HepG2 (cell line): ENCODE measurements around the gene TSACC. TPM values are rescaled to one million over a fixed set of nuclear protein-coding genes. Genes with fewer than 3 reads are reported as not detected.

Source experiments
- ATF7 ChIP-seq, 2 experiments: fragments of 450-650 bp in 1 of 2; sonication (generic) in 1 of 2; formaldehyde crosslinking in 1 of 2; IDR thresholded peaks; 2 replicates each; pipeline versions ENCODE4 v1.4.0 to v1.6.1; 2016 to 2020; ENCODE audit warnings: antibody characterized with exemption in 1 of 2, mild to moderate bottlenecking in 1 of 2, missing genetic modification reagents in 1 of 2
- FOXA3 ChIP-seq: IDR thresholded peaks from 2 replicates; pipeline ENCODE4 v1.6.1; 2016; ENCODE audit warnings: missing genetic modification reagents, missing compliant biosample characterization
- KDM4B ChIP-seq: sonication (generic); formaldehyde crosslinking; IDR thresholded peaks from 2 replicates; pipeline ENCODE4 v1.4.0; 2020; ENCODE audit warnings: missing genetic modification reagents
- PAF1 ChIP-seq: IDR thresholded peaks from 2 replicates; pipeline ENCODE4 v1.6.1; 2016; ENCODE audit warnings: missing genetic modification reagents, missing compliant biosample characterization
- PATZ1 ChIP-seq: sonication (generic); formaldehyde crosslinking; IDR thresholded peaks from 2 replicates; pipeline ENCODE4 v1.4.0; 2020; ENCODE audit warnings: missing genetic modification reagents
- POLR2A ChIP-seq, 2 experiments: IDR thresholded peaks; 2 replicates each; pipeline ENCODE4 v1.6.1; 2011; ENCODE audit warnings: low read depth in 2 of 2, low read length in 2 of 2, mild to moderate bottlenecking in 1 of 2, moderate library complexity in 1 of 2; ENCODE audit not compliant: insufficient read depth in 1 of 2
- RELA ChIP-seq: sonication (generic); formaldehyde crosslinking; IDR thresholded peaks from 2 replicates; pipeline ENCODE4 v1.4.0; 2020; ENCODE audit warnings: missing genetic modification reagents
- STAT6 ChIP-seq: sonication (generic); formaldehyde crosslinking; IDR thresholded peaks from 2 replicates; pipeline ENCODE4 v1.4.0; 2020; ENCODE audit warnings: missing genetic modification reagents, mild to moderate bottlenecking, borderline replicate concordance
- TEAD3 ChIP-seq: optimal IDR thresholded peaks from 2 replicates; pipeline ENCODE3; 2016; ENCODE audit warnings: borderline replicate concordance
- THAP7 ChIP-seq: sonication (generic); formaldehyde crosslinking; IDR thresholded peaks from 2 replicates; pipeline ENCODE4 v1.8.1; 2023; ENCODE audit warnings: mild to moderate bottlenecking, missing genetic modification reagents
- ZBTB25 ChIP-seq: IDR thresholded peaks from 2 replicates; pipeline ENCODE4 v1.6.1; 2018; ENCODE audit warnings: missing genetic modification reagents
- ZFP41 ChIP-seq: sonication (generic); formaldehyde crosslinking; IDR thresholded peaks from 2 replicates; pipeline ENCODE4 v1.4.0; 2020; ENCODE audit warnings: mild to moderate bottlenecking, missing genetic modification reagents, borderline replicate concordance
- ZNF101 ChIP-seq: sonication (generic); formaldehyde crosslinking; IDR thresholded peaks from 2 replicates; pipeline ENCODE4 v1.4.0; 2020; ENCODE audit warnings: mild to moderate bottlenecking, low read depth, missing genetic modification reagents, borderline replicate concordance
- ZNF251 ChIP-seq: sonication (generic); formaldehyde crosslinking; IDR thresholded peaks from 2 replicates; pipeline ENCODE4 v1.9.0; 2021; ENCODE audit warnings: mild to moderate bottlenecking, missing genetic modification reagents
- ZNF333 ChIP-seq: sonication (generic); formaldehyde crosslinking; IDR thresholded peaks from 2 replicates; pipeline ENCODE4 v1.4.0; 2020; ENCODE audit warnings: mild to moderate bottlenecking, missing genetic modification reagents, borderline replicate concordance
- ZNF354B ChIP-seq: sonication (generic); formaldehyde crosslinking; IDR thresholded peaks from 2 replicates; pipeline ENCODE4 v1.8.0; 2022; ENCODE audit warnings: mild to moderate bottlenecking, missing genetic modification reagents
- ZNF431 ChIP-seq: sonication (generic); formaldehyde crosslinking; IDR thresholded peaks from 2 replicates; pipeline ENCODE4 v1.9.0; 2022; ENCODE audit warnings: missing genetic modification reagents, low read depth, mild to moderate bottlenecking, borderline replicate concordance
- ZNF83 ChIP-seq: sonication (generic); formaldehyde crosslinking; IDR thresholded peaks from 2 replicates; pipeline ENCODE4 v1.4.0; 2020; ENCODE audit warnings: missing genetic modification reagents, mild to moderate bottlenecking, borderline replicate concordance
- ZXDC ChIP-seq: sonication (generic); formaldehyde crosslinking; IDR thresholded peaks from 2 replicates; pipeline ENCODE4 v1.5.0; 2020; ENCODE audit warnings: mild to moderate bottlenecking, missing genetic modification reagents
- polyA plus RNA-seq, 8 experiments: library from polyadenylated mRNA; depleted of rRNA in 3 of 8; stranded (reverse) in 7 of 8; unstranded in 1 of 8; fragments of >200 nt; fragmentation: Illumina TruSeq in 4 of 8; extraction: Trizol in 4 of 8; gene quantifications; 2 replicates each; pipeline versions ENCODE4 v1.2.1 to v1.2.3, GENCODE V29; 2011 to 2016; ENCODE audit warnings: low read depth in 4 of 8, missing spikeins in 1 of 8, mixed read lengths in 1 of 8; ENCODE audit not compliant: insufficient read depth in 1 of 8
- total RNA-seq, 5 experiments: library from RNA; depleted of rRNA; stranded (reverse); fragments of >200 nt; fragmentation: Illumina TruSeq; extraction: Trizol; gene quantifications; 2 replicates each; pipeline ENCODE4 v1.2.3, GENCODE V29; 2016; ENCODE audit warnings: low read depth in 1 of 5

TSACC gene
- total and polyA plus RNA-seq, 2 of the 13 experiments (the other 11 are each of a cell fraction or from before 2014, with no cell fraction given), result 1.5 to 2.6 TPM

GRCh38 chr1:156371553-156372264 is 33.4 kb downstream of the TSACC start (continued):
- peak; percentile 75; the same call in 1 of the 2 replicates for TF ChIP-seq ZXDC (CRISPR knock-in tag)
- TF ChIP-seq ZFP41 (CRISPR knock-in tag), result no peak
- no peak for TF ChIP-seq THAP7 (CRISPR knock-in tag)
- TF ChIP-seq STAT6 (CRISPR knock-in tag), result peak; percentile 89
- TF ChIP-seq ZNF431 (CRISPR knock-in tag), result peak; percentile 77; the same call in 1 of the 2 replicates
- peak; percentile 86; the same call in 1 of the 2 replicates for TF ChIP-seq ZNF333
- peak; percentile 71 for TF ChIP-seq TEAD3 (CRISPR knock-in tag)
- peak; percentile 84; the same call in 1 of the 2 replicates for TF ChIP-seq ZBTB25 (CRISPR knock-in tag)
- TF ChIP-seq ATF7 (IDR thresholded peaks at IDR 0.05), result no peak
- peak; percentile 79; the same call in 1 of the 2 replicates for TF ChIP-seq ATF7 (CRISPR knock-in tag; IDR thresholded peaks at IDR 0.05)
- TF ChIP-seq POLR2A (IDR thresholded peaks at IDR 0.05; ENCODE audit: insufficient read depth in 1 of 2, low read depth in 2 of 2, low read length in 2 of 2), result peak in 1 of 2 experiments; percentile 57; a peak in 3 of 4 replicates
- 0 out of 2 replicates have a peak, but pooled peaks have one; percentile 78 for TF ChIP-seq RELA (CRISPR knock-in tag)
- no peak for TF ChIP-seq ZNF354B
- TF ChIP-seq ZNF251, result no peak
- peak; percentile 5; the same call in 1 of the 2 replicates for TF ChIP-seq ZNF83 (CRISPR knock-in tag)
- TF ChIP-seq PATZ1 (CRISPR knock-in tag), result peak; percentile 90
- peak; percentile 78; the same call in 1 of the 2 replicates for TF ChIP-seq PAF1
- TF ChIP-seq KDM4B (CRISPR knock-in tag), result peak; percentile 77
- no peak for TF ChIP-seq ZNF101 (CRISPR knock-in tag)
- TF ChIP-seq FOXA3 (CRISPR knock-in tag), result peak; percentile 81; the same call in 1 of the 2 replicates
